RPMI7951 (cell line): ENCODE data around the gene SH3BP5L. TPM values are rescaled to one million over a fixed set of nuclear protein-coding genes. Genes with fewer than 3 reads are reported as not detected.
A peak's percentile ranks its signal among the peaks of the same experiment; 100 is the strongest.
"Not testable (repeated sequence)": the region's sequence is repeated elsewhere in the genome, so short reads cannot be mapped to it uniquely, and the experiment has no call there.

ENCODE experiments used
- DNase-seq: peaks from one replicate; pipeline ENCODE4 v3.0.0-alpha.2; 2012; ENCODE audit warnings: low read depth
- total RNA-seq: library from RNA; depleted of rRNA; stranded (reverse); fragments of >200 nt; shearing (Covaris generic); gene quantifications from 2 replicates; pipeline ENCODE4 v1.2.3, GENCODE V29; 2014

The SH3BP5L gene
- total RNA-seq, 1 experiment from 2014 or later, result 13.3 TPM

DNA sequence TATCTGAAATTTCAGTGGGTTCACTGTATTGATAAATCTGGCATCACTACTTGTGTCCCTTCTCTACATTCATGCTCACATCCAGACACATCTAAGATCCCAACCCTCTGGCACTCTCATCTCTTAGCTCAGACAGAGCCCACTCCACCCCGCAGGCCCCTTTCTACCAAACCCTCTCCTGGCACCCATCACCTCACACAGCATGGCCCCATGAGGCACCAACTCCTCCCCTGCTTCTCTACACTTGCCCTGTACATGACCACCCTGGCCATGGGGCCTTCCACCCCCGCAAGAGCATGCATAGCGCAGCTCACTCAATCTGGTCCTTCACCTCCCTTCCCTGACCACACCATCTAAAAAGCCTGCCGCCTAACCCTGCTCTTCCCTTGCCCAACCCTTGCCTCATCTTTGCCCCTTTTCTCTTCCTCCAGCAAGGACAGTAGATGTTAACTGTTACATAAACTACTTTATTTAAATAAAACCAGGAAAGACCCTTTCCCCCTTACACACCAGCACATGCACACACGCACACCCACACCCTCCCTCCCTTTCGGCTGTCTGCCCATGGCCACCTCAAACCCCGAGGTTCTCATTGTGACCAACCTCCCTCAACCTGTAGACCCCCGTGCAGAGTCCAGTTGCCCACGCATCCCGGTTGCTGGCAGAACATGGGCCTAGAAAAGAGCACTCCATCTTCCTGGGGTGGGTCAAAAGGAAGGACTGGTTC, 15.6 kb downstream of the SH3BP5L start:
- DNase-seq, result no peak

DNA sequence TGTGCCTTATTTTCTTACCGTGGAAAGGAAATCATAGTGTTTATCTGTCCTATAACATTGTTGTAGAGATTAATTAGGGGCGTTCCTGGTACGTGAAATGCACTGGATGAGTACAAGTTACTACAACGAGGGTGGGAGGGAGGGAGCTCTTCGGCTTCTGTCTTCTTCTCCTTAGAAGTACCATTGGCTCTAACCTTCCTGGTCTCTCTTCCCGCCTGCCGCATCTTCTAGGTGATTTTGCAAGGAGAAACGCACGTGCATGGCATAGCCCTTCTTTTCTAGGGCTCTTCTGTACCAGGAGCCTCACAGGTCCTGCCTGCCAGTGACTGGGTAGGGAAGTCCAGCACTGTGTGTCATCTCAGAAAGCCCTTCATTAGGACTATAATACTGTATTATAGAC, 16.8 kb downstream of the SH3BP5L start:
- no peak for DNase-seq

DNA sequence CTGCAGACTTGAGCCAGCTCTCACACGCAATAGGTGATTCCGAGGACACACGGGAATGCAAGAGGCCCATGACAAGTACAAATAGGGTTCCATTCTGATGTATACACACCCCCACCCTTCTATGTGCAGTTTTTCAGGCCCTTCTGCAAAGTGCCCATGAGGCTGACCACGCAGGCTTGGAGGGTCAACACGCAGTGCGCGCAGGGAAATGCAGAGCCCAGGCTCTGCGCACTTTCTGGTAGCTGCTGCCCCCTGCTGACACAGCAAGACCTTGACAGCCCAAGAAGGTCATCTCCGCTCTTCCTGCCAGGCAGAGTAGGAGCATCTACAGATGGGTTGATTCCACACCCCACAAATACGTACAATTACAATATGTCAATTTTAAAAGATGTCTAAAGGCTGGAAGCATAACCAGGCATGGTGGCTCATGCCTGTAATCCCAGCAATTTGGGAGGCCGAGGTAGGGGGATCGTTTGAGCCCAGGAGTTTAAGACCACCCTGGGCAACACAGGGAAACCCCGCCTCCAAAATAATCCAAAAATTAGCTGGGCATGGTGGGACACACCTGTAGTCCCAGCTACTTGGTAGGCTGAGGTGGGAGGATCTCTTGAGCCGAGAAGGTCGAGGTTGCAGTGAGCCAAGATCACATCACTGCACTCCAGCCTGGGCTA, 18.5 kb downstream of the SH3BP5L start:
- peak; percentile 43 for DNase-seq

DNA sequence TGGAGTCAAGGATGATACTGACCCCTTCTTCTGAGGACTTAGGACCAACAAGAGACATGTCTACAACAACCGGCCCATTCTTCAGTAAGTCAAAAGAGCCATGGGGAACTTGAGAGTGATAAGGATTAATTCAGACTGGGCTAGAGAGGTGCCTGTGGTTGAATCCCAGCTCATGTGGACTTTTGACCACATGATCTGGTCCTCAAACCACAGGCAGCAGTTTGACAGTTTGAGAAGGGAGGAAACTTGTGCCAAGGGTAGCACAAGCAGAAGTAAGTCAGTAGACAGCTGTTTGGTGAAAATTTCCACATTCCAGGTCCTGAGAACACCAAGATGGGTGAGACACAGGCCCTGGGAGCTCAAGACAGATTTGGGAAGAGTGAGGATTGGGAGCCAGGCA, 19.8 kb downstream of the SH3BP5L start:
- DNase-seq, result no peak

- no peak for DNase-seq
Measured at GRCh38 chr1:248804771-248805681, 20.7 kb downstream of the SH3BP5L start.

DNA sequence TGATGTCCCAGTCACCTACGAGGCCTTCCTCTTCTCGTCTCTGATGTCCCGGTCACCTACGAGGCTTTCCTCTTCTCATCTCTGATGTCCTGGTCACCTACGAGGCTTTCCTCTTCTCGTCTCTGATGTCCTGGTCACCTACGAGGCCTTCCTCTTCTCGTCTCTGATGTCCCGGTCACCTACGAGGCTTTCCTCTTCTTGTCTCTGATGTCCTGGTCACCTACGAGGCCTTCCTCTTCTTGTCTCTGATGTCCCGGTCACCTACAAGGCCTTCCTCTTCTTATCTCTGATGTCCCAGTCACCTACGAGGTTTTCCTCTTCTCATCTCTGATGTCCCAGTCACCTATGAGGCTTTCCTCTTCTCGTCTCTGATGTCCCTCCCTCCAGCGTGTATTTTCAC, 22.2 kb downstream of the SH3BP5L start:
- DNase-seq, result not testable (repeated sequence)

GRCh38 chr1:248802454-248802853, 23.3 kb downstream of the SH3BP5L start:
- no peak for DNase-seq

DNA sequence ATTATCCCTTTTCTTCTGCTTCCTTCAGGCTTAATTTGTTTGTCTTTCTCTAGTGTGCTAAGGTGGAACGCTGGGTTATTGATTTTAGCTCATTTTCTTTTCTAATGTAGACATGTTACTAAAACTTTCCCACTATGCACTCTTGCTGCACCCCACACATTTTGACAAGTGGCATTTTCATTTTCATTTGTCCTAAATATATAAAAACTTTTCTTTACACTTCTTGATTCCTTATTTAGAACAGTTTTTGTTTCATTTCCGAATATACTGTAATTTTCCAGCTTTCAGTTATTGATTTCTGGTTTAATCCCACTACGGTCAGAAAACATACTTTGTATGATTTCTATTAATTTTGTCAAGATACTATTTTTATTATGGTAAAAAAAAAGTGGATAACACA, 25.3 kb downstream of the SH3BP5L start:
- no peak for DNase-seq

GRCh38 chr1:248798791-248799190, 26.9 kb downstream of the SH3BP5L start:
- no peak for DNase-seq

- DNase-seq, result not testable (repeated sequence)
Measured at GRCh38 chr1:248794663-248795062, 31.1 kb downstream of the SH3BP5L start.

DNA sequence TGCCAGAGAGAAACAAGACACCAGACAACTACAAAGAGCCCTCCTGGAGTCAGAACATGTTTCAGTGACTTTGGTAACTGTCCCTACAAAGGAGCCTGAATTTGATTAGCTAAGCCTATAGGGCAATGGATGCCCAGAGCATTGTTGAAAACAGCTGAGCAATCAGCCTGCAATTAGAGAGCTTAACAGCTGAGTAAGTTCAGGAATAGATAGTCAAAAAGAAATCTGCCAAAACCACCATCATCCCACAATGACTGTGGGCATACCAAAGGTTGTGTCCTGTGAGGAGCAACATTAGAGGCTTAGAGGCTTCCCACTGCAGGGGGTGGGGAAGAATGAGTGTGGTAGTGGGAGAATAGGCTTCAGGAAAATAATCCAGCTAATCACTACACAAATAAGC, 32.1 kb downstream of the SH3BP5L start:
- no peak for DNase-seq

GRCh38 chr1:248792342-248792741, 33.4 kb downstream of the SH3BP5L start:
- no peak for DNase-seq

- no peak for DNase-seq
Measured at GRCh38 chr1:248791010-248791409, 34.7 kb downstream of the SH3BP5L start.

GRCh38 chr1:248790456-248790855, 35.3 kb downstream of the SH3BP5L start:
- DNase-seq, result no peak

GRCh38 chr1:248789337-248789736, 36.4 kb downstream of the SH3BP5L start:
- DNase-seq, result not testable (repeated sequence)

DNA sequence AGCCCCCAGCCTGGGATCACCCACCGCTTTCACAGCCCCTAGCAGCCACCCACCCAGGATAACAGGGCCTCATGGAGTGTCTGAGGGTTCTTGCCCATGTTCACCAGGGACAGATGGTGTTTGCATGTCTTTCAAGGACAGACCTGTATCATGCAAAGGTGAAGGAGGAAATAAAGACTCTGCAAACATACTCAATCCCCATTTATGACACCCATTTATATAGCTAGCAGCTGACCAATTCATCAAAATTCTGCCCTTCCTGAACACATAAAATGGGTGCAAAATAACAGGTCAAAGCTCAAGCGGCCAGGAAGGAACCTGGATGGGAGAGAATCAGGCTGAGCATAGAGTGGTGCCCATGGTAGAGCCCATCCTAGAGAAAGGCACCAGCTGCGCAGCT, 37.4 kb downstream of the SH3BP5L start:
- DNase-seq, result no peak

DNA sequence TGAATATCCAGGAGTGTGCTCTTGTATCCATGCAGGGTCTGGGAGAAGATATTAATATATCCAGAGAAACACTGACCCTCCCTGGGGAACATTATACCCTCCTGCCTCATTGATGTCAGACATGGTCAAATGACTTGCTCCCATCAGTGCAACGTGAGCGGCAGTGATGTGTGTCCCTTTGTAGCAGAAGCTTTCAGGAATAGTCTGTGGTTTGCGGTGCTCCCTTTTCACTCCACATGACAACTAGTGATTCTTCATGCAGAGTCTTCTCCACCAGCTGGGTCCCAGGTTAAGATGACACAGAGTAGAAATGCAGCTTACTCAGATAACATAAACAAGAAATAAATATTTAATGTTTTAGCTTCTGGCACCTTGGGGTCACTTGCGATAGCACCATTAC, 38.3 kb downstream of the SH3BP5L start:
- no peak for DNase-seq

DNA sequence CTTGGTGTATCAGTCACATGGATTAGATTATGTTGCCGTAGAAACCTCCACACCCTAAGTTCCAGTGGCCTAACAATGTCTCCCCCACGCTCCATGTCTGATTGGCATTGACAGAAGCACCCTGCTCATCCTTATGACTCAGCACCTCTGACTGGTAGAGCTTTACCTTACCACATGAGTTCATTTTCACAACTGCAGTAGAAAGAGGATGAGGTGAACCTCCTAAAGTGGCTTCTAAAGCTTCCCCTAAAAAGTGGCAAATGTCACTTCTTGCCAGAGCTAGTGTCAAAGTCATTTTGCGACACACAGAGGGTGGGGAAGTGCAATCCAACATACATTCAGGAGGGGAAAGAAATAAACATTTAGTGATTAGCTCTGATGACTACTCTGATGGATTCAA, 39.6 kb downstream of the SH3BP5L start:
- DNase-seq, result no peak

- no peak for DNase-seq
Measured at GRCh38 chr1:248783367-248783766, 42.3 kb downstream of the SH3BP5L start.

GRCh38 chr1:248782416-248783141, 43.1 kb downstream of the SH3BP5L start:
- no peak for DNase-seq

- no peak for DNase-seq
Measured at GRCh38 chr1:248779350-248779749, 46.4 kb downstream of the SH3BP5L start.

- no peak for DNase-seq
Measured at GRCh38 chr1:248778906-248779305, 46.8 kb downstream of the SH3BP5L start.
